ENCODE measurements around the gene NUAK1. TPM values are rescaled to one million over a fixed set of nuclear protein-coding genes. Genes with fewer than 3 reads are reported as not detected.

The NUAK1 gene
- total RNA-seq, 1 experiment from 2014 or later: 10.1 TPM

DNA sequence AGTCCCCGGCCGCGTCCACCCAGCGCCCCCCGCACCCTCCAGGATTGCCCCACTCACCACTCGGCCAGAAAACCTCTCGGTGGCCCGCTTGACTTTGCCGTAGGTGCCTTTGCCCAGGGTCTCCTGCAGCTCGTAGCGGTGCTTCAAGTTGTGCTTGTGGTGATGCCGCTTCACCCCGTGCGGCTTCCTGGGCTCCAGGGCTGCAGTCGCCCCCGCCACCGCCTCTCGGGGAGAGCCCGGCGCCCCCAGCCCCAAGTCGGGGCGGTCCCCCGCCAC, 459 bp downstream of the NUAK1 start:
- WGBS (ENCODE audit: extremely low coverage, insufficient read length, low lambda C conversion rate): no CpG with 5 or more reads among the region's 23 CpGs
- no peak overlapping the region for H3K23ac ChIP-seq (ENCODE audit: insufficient read length, low read depth, low read length)
- peaks cover 13% of the 10 kb centered on the region for H3K27me3 Mint-ChIP-seq (ENCODE audit: low read depth)
- peaks cover 0 to 3% (median 0%) of the 10 kb centered on the region in 3 experiments; a peak in 1 of 7 replicates for H3K36me3 Mint-ChIP-seq (ENCODE audit: insufficient read depth in 1 of 3, low read depth in 3 of 3)
- peaks cover 22% of the 10 kb centered on the region for H3K23me2 ChIP-seq (ENCODE audit: insufficient read length, low read depth, low read length, poor library complexity, severe bottlenecking)
- H3K14ac ChIP-seq (ENCODE audit: insufficient read depth, low read length): peak overlapping the region; percentile 80
- no peak overlapping the region for H2AK5ac ChIP-seq (ENCODE audit: insufficient read length, low read length)
- TF ChIP-seq, protein P1, sequence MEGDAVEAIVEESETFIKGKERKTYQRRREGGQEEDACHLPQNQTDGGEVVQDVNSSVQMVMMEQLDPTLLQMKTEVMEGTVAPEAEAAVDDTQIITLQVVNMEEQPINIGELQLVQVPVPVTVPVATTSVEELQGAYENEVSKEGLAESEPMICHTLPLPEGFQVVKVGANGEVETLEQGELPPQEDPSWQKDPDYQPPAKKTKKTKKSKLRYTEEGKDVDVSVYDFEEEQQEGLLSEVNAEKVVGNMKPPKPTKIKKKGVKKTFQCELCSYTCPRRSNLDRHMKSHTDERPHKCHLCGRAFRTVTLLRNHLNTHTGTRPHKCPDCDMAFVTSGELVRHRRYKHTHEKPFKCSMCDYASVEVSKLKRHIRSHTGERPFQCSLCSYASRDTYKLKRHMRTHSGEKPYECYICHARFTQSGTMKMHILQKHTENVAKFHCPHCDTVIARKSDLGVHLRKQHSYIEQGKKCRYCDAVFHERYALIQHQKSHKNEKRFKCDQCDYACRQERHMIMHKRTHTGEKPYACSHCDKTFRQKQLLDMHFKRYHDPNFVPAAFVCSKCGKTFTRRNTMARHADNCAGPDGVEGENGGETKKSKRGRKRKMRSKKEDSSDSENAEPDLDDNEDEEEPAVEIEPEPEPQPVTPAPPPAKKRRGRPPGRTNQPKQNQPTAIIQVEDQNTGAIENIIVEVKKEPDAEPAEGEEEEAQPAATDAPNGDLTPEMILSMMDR (conservative IDR thresholded peaks at IDR 0.05): no peak
- no peak overlapping the region for H4K8ac ChIP-seq (replicated peaks; ENCODE audit: insufficient read length, low read depth, low read length)
- H3K27me3 ChIP-seq (ENCODE audit: insufficient read depth, low read length): no peaks in the 10 kb centered on the region
- H3T11ph ChIP-seq (ENCODE audit: low read length): no peak overlapping the region
- no peak overlapping the region for H2BK15ac ChIP-seq (ENCODE audit: low read depth, low read length)
- H3K27ac ChIP-seq (ENCODE audit: insufficient read length, low read depth, low read length): no peak overlapping the region
- no peak overlapping the region for H3K56ac ChIP-seq (ENCODE audit: insufficient read length, low read depth, low read length)
- peaks cover 3% of the 10 kb centered on the region for H4K20me1 ChIP-seq (ENCODE audit: control insufficient read depth, insufficient read depth, insufficient read length)
- DNase-seq: no peak
- H3K18ac ChIP-seq (ENCODE audit: insufficient read length, low read depth, low read length): peak overlapping the region; percentile 79
- no peak overlapping the region for H4K5ac ChIP-seq (ENCODE audit: insufficient read length, low read depth, low read length)
- H2AFZ ChIP-seq (ENCODE audit: low read length): no peak overlapping the region
- H3K4me2 ChIP-seq (ENCODE audit: insufficient read depth, insufficient read length, low read length): peak overlapping the region; percentile 86
- H2BK12ac ChIP-seq (ENCODE audit: insufficient read length, low read depth, low read length): no peak overlapping the region
- no peaks in the 10 kb centered on the region for H3K9me3 Mint-ChIP-seq
- no peak overlapping the region; a peak in 1 of 7 replicates for H3K27ac Mint-ChIP-seq
- no peaks in the 10 kb centered on the region for H3K79me1 ChIP-seq (ENCODE audit: insufficient read depth, low read depth, low read length, poor library complexity, severe bottlenecking)
- H3K9ac ChIP-seq (ENCODE audit: extremely low read depth, insufficient read length, low read length): peak overlapping the region; percentile 50
- no peak overlapping the region for H4K91ac ChIP-seq (ENCODE audit: insufficient read length, low read depth, low read length)
- H3K4me3 Mint-ChIP-seq: peak overlapping the region; percentile 77 to 86
- H2BK20ac ChIP-seq (ENCODE audit: low read depth, low read length, poor library complexity, severe bottlenecking): no peak overlapping the region
- peaks cover 16% of the 10 kb centered on the region for H3K4me1 ChIP-seq (ENCODE audit: insufficient read depth, low read length)
- H2BK120ac ChIP-seq (ENCODE audit: low read depth, low read length, poor library complexity, severe bottlenecking): no peak overlapping the region
- no peak overlapping the region for H2BK5ac ChIP-seq (ENCODE audit: insufficient read length, low read length)
- no peak overlapping the region for H3K4ac ChIP-seq (ENCODE audit: low read depth, low read length)
- H3K4me1 Mint-ChIP-seq: peaks cover 65 to 73% of the 10 kb centered on the region in 2 experiments
- H3K79me2 ChIP-seq (ENCODE audit: insufficient read depth, low read length): peaks cover 11% of the 10 kb centered on the region; the same call in 1 of the 2 replicates
- H3K9me3 ChIP-seq (ENCODE audit: control insufficient read depth, low read depth, low read length): no peaks in the 10 kb centered on the region

Data from H9 (cell line).